Ectodermal cell (in vitro differentiated cells): ENCODE results near the gene DYNC1H1.

ENCODE experiments used
- H3K27ac ChIP-seq: 2 replicates; pipeline ENCODE4 v1.7.0; 2013; ENCODE audit warnings: mild to moderate bottlenecking, low read depth, low read length; ENCODE audit not compliant: insufficient read depth, poor library complexity, severe bottlenecking
- H3K27me3 ChIP-seq: 2 replicates; pipeline ENCODE4 v1.7.0; 2013; ENCODE audit warnings: mild to moderate bottlenecking, low read length; ENCODE audit not compliant: insufficient read depth, control insufficient read depth, poor library complexity, severe bottlenecking
- H3K36me3 ChIP-seq: one replicate; pipeline ENCODE4 v1.7.0; 2013; ENCODE audit warnings: low read length; ENCODE audit not compliant: control insufficient read depth, insufficient read depth
- H3K4me1 ChIP-seq: one replicate; pipeline ENCODE4 v1.7.0; 2013; ENCODE audit warnings: low read length; ENCODE audit not compliant: control insufficient read depth, insufficient read depth
- H3K4me3 ChIP-seq: 2 replicates; pipeline ENCODE4 v1.7.0; 2013; ENCODE audit warnings: low read depth, low read length, control low read depth; ENCODE audit not compliant: insufficient read depth
- H3K9me3 ChIP-seq: 2 replicates; pipeline ENCODE4 v1.7.0; 2013; ENCODE audit warnings: mild to moderate bottlenecking, low read length, moderate library complexity; ENCODE audit not compliant: control insufficient read depth
- WGBS, 2 experiments: methylation state at CpG; one replicate each; pipeline ENCODE4 v1.1.7; 2013; ENCODE audit warnings: missing lambda C conversion rate in 2 of 2; 5-methylcytosine and 5-hydroxymethylcytosine counted together

The DYNC1H1 gene

GRCh38 chr14:102033241-102033640, 68.9 kb downstream of the DYNC1H1 start:
- Histone ChIP-seq H3K36me3 (peaks cover 86% of the 10 kb centered on the region), H3K4me3 (no peak overlapping the region)

DNA sequence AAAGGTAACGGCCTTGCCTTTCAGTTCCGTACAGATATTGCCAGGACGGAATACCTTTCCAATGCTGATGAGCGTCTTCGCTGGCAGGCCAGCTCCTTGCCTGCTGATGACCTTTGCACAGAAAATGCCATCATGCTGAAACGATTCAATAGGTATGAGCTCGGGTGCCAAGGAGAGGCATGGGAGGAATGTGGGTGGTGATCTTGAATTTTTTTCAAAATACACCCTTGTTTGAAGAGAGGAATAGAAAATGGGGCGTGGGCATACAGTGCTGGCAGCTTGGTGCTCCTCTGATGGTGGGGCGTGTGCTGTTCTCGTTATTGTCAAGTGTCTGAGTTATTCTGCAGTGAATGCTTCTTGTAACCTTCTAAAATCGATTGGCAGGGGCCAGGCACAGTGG, 69.9 kb downstream of the DYNC1H1 start:
- WGBS, 2 experiments, result 95 to 97% methylated on average over 11 of the region's 11 CpGs
- H3K4me1 ChIP-seq, result no peaks in the 10 kb centered on the region
- no peak overlapping the region for H3K4me3 ChIP-seq
- peaks cover 88% of the 10 kb centered on the region for H3K36me3 ChIP-seq
- no peaks in the 10 kb centered on the region for H3K9me3 ChIP-seq
- H3K27me3 ChIP-seq, result no peaks in the 10 kb centered on the region
- H3K27ac ChIP-seq, result no peak overlapping the region

More at GRCh38 chr14:102033241-102033640, 68.9 kb downstream of the DYNC1H1 start:
- Histone ChIP-seq H3K4me1 (no peaks in the 10 kb centered on the region), H3K9me3 (no peaks in the 10 kb centered on the region), H3K27me3 (no peaks in the 10 kb centered on the region), H3K27ac (no peak overlapping the region)
- WGBS, 2 experiments, result 93 to 94% methylated on average over 13 of the region's 13 CpGs

DNA sequence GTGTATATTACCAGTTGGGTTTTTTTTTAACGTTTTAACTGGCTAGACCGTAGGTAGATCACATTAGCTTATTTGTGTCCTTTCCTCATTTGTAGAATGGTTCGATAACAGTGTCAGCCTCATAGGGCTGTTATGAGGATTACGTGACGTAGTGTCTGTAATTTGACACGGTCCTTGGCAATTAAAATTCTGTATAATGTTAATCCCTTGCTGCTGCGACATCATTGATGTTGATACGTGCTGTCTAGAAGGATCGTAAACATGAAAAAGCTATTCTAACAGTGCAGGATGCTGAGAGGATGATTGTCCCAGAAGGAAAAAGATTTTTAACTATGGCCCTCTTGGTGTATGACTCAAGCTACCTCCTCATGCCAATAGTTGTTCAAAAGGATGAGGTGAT, 71.5 kb downstream of the DYNC1H1 start:
- no peak overlapping the region for H3K4me3 ChIP-seq
- H3K27me3 ChIP-seq, result no peaks in the 10 kb centered on the region
- H3K9me3 ChIP-seq, result no peaks in the 10 kb centered on the region
- 97% methylated on average over 9 of the region's 9 CpGs for WGBS, 2 experiments
- H3K27ac ChIP-seq, result no peak overlapping the region
- peaks cover 85% of the 10 kb centered on the region for H3K36me3 ChIP-seq
- H3K4me1 ChIP-seq, result no peaks in the 10 kb centered on the region

- Histone ChIP-seq H3K27me3 (no peaks in the 10 kb centered on the region), H3K9me3 (no peaks in the 10 kb centered on the region), H3K27ac (no peak overlapping the region), H3K4me3 (no peak overlapping the region), H3K4me1 (no peaks in the 10 kb centered on the region), H3K36me3 (peaks cover 88% of the 10 kb centered on the region)
- 93 to 96% methylated on average over 1 of the region's 1 CpG for WGBS, 2 experiments
These were observed 73.3 kb downstream of the DYNC1H1 start for GRCh38 chr14:102037686-102038085.

DNA sequence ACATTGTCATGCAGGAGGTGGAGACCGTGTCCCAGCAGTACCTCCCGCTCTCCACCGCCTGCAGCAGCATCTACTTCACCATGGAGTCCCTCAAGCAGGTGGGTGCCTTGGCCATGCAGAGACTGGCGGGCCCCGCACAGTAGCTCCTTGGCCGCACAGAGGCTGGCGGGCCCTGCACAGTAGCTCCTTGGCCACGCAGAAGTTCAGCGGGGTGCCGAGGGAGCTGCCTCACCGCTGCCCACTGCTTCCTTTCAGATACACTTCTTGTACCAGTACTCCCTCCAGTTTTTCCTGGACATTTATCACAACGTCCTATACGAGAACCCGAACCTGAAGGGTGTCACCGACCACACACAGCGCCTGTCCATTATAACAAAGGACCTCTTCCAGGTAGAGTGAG, 74.8 kb downstream of the DYNC1H1 start:
- Histone ChIP-seq H3K4me3 (no peak overlapping the region), H3K27ac (no peak overlapping the region), H3K36me3 (peaks cover 90% of the 10 kb centered on the region), H3K27me3 (no peaks in the 10 kb centered on the region), H3K9me3 (no peaks in the 10 kb centered on the region), H3K4me1 (no peaks in the 10 kb centered on the region)
- 95 to 97% methylated on average over 16 of the region's 16 CpGs for WGBS, 2 experiments

DNA sequence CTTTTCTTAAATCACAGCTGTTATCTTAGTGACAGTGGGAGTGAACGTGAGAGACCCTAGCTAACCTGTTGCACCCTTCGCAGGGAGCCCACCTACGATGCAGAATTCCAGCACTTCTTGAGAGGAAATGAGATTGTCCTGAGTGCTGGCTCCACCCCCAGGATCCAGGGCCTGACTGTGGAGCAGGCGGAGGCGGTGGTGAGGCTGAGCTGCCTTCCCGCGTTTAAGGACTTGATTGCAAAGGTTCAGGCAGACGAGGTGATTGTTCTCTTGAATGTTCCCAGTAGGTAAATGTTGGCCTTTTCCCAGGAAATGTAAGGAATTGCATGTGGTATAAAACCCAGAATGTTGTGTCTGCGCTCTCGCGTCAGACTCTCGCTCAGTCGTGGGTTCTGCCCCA, 75.8 kb downstream of the DYNC1H1 start:
- H3K27me3 ChIP-seq, result no peaks in the 10 kb centered on the region
- H3K4me1 ChIP-seq, result no peaks in the 10 kb centered on the region
- 95 to 97% methylated on average over 13 of the region's 13 CpGs for WGBS, 2 experiments
- H3K4me3 ChIP-seq, result no peak overlapping the region
- H3K27ac ChIP-seq, result no peak overlapping the region
- no peaks in the 10 kb centered on the region for H3K9me3 ChIP-seq
- H3K36me3 ChIP-seq, result peaks cover 92% of the 10 kb centered on the region

DNA sequence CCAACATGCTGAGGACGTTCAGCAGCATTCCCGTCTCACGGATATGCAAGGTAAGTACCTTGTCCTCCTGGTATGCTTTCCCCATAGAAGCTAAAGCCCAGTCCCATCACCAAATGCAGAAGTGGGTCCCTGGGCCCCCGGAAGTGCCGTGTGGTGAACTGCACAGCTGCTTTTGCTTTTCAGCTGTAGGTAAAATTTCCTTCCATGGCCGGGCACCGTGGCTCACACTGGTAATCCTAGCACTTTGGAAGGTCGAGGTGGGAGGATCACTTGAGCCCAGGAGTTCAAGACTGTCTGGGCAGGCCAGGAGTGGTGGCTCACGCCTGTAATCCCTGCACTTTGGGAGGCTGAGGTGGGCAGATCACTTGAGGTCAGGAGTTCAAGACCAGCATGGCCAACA, 78.3 kb downstream of the DYNC1H1 start:
- 94 to 95% methylated on average over 9 of the region's 9 CpGs for WGBS, 2 experiments
- no peaks in the 10 kb centered on the region for H3K27me3 ChIP-seq
- no peak overlapping the region for H3K4me3 ChIP-seq
- no peaks in the 10 kb centered on the region for H3K9me3 ChIP-seq
- H3K27ac ChIP-seq, result no peak overlapping the region
- peaks cover 70% of the 10 kb centered on the region for H3K36me3 ChIP-seq
- no peaks in the 10 kb centered on the region for H3K4me1 ChIP-seq

GRCh38 chr14:102043251-102044025, 79.1 kb downstream of the DYNC1H1 start:
- H3K27me3 ChIP-seq, result no peaks in the 10 kb centered on the region
- WGBS, 2 experiments, result 92 to 96% methylated on average over 21 to 22 of the region's 22 CpGs
- H3K4me3 ChIP-seq, result no peak overlapping the region
- no peak overlapping the region for H3K27ac ChIP-seq
- no peaks in the 10 kb centered on the region for H3K9me3 ChIP-seq
- H3K4me1 ChIP-seq, result no peaks in the 10 kb centered on the region
- H3K36me3 ChIP-seq, result peaks cover 70% of the 10 kb centered on the region

DNA sequence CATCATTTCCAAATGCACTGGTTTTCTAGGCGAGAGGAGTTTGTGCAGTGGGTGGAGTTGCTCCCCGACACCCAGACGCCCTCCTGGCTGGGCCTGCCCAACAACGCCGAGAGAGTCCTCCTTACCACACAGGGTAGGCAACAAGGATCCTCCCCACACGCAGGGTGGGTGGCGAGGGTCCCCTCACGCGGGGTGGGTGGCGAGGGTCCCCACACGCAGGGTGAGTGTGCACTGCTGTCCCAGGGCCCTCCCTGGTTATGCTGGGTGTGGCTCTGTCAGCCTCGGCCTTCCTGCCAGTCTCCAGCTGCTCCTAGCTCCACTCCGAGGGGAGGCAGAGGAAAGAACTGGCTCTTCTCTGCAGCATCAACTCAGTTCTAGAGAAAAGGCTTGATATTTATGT, 80.2 kb downstream of the DYNC1H1 start:
- Histone ChIP-seq H3K27me3 (no peaks in the 10 kb centered on the region), H3K9me3 (no peaks in the 10 kb centered on the region), H3K27ac (no peak overlapping the region), H3K4me3 (no peak overlapping the region), H3K4me1 (no peaks in the 10 kb centered on the region), H3K36me3 (peaks cover 70% of the 10 kb centered on the region)
- 89 to 95% methylated on average over 13 of the region's 13 CpGs for WGBS, 2 experiments

DNA sequence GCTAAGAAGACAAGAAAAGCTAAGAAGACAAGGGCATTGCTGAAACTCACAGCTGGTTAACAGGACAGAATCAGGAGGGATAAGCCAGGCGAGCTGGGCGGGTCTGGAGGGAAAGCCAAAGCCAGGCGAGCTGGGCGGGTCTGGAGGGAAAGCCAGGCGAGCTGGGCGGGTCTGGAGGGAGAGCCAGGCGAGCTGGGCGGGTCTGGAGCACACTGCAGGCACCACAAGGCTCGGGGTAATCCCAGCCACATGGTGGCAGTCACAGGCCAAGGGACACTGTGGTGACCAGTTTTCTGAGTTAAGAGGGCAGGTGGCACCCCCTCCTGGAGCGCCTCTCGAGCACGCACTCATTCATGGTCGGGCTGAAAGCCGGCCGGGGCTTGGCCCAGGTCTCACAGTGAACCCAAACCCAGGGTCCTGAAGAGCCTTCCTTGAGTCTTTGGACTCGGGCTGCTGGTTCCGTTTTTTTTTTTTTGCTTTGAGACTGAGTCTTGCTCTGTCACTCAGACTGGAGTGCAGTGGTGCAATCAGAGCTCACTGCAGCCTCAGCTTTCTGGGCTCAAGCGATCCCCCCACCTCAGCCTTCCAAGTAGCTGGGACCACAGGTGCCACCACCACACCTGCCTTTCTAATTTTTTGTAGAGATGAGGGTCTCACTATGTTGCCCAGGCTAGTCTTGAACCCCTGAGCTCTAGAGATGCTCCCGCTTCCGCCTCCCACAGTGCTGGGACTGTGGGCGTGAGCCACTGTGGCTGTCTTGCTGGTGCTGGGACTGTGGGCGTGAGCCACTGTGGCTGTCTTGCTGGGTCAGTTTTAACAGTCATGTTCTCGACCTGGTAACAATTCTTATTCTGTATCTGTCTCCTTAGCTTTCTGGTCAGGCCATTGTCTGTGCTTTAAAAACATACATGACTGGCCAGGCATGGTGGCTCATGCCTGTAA, 82.2 kb downstream of the DYNC1H1 start:
- peaks cover 68% of the 10 kb centered on the region for H3K36me3 ChIP-seq
- 55 to 56% methylated on average over 23 of the region's 23 CpGs for WGBS, 2 experiments

More for the DNA sequence above, 82.2 kb downstream of the DYNC1H1 start:
- H3K27me3 ChIP-seq, result no peaks in the 10 kb centered on the region
- H3K4me3 ChIP-seq, result no peak overlapping the region
- H3K9me3 ChIP-seq, result no peaks in the 10 kb centered on the region
- H3K4me1 ChIP-seq, result peaks cover 3% of the 10 kb centered on the region
- no peak overlapping the region for H3K27ac ChIP-seq
